Activated T-cell treated with anti-CD3 and anti-CD28 coated beads for 48 hours (primary cell): ENCODE measurements around the gene ZNF331.
"Not testable (repeated sequence)": the region's sequence is repeated elsewhere in the genome, so short reads cannot be mapped to it uniquely, and the experiment has no call there.

ENCODE experiments used
- DNase-seq: peaks from one replicate; pipeline ENCODE4 v3.0.0-alpha.2; 2020; ENCODE audit warnings: low read depth

The ZNF331 gene

DNA sequence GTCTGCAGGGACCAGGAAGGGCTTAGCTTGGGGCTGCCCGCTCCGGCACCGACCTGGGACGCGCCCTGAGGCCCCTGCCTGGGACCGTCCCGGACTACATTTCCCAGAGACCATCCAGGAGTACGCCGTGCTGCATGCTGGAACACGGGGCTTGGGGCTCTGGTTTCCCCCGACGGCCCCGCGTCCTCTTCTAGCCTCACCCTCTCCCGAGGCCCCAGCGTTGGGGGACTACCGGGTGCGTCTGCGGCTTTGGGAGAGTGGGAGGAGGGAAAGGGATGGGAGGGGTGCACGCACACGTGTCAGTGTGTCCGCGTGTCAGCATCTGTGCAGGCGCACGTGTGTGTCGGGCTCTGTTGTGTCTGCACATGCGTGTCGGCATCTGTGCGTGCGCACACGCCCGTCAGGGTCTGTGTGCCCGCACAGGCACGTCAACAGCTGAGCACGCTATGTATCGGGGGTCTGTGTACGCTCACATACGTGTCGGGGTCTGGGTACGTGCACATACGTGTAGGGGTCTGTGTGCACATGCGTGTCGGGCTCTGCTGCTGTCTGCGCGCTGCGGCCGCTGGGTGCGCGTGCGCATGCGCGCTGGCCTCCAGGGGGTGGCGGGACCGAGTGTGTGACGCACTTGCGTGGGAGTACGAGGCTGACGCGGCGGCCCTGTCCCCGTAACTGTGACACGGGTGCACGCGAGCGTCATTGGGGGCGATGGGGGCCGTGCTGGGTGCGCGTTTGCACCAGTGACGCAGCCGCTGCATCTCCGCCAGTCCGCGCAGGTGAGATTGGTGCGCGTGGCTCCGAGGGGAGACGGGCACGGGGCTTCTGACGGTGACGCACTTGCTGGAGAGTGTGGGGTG, at the start of gene ZNF331:
Gene ZNF331 (plus strand): TSS at position 625 of the 857 bp plus-strand sequence. CDS start 31,232 bp downstream, outside the sequence.
- peak; percentile 83 for DNase-seq

DNA sequence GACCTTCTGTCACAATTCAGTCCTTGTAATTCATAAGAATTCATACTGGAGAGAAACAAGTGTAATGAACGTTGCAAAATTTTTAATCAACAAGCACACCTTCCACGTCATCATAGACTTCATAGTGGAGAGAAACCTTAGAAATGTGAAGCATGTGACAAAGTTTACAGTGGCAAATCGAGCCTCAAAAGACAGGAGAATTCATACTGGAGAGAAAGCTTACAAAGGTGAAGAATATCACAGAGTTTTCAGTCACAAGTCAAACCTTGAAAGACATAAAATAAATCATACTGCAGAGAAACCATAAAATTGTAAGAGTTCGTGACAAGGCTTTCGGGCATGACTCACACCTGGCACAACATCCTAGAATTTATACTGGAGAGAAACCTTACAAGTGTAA, 45.8 kb upstream of the ZNF331 start:
- no peak for DNase-seq

DNA sequence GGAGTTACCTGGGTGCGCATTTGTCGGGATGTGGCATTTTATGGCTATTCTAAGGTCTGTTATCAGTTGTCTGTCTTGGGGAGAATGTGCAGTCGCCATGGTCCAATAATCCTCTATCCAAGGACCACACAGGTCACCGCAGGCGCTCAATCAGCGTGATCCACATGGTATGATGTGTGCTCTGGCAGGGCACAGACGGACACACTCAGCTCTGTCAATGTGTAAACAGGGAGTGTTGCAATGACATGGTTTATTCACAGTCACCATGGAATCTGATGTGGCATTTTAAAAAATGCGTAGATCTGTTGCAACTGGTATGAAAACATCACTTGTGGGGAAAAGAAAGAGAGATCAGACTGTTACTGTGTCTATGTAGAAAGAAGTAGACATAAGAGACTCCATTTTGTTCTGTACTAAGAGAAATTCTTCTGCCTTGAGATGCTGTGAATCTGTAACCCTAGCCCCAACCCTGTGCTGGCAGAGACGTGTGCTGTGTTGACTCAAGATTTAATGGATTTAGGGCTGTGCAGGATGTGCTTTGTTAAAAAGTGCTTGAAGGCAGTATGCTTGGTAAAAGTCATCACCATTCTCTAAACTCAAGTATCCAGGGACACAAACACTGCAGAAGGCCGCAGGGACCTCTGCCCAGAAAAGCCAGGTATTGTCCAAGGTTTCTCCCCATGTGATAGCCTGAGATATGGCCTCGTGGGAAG, 40.5 kb upstream of the ZNF331 start:
- not testable (repeated sequence) for DNase-seq

DNA sequence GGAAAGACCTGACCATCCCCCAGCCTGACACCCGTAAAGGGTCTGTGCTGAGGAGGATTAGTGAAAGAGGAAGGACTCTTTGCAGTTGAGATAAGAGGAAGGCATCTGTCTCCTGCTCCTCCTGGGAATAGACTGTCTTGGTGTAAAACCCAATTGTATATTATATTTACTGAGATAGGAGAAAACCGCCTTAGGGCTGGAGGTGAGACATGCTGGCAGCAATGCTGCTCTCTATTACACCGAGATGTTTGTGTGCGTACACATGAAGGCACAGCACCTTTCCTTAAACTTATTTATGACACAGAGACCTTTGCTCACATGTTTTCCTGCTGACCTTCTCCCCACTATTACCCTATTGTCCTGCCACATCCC, 39.9 kb upstream of the ZNF331 start:
- not testable (repeated sequence) for DNase-seq

DNA sequence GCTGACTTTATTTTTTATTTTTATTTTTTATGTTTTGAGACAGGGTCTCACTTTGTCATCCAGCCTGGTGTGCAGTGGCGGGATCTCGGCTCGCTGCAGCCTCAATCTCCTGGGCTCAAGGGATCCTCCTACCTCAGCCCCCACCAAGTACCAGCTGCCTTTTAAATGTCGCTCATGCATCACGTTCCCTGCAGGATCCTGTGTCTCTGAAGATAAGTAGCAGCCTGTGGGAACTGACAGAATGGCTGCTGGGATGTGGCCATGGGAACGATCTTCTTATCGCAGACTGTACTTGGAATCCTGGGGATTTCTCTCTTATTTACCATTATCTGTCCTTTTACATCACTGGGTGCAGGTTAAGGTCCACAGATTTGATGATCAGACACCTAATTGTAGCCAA, 34.8 kb upstream of the ZNF331 start:
- not testable (repeated sequence) for DNase-seq

DNA sequence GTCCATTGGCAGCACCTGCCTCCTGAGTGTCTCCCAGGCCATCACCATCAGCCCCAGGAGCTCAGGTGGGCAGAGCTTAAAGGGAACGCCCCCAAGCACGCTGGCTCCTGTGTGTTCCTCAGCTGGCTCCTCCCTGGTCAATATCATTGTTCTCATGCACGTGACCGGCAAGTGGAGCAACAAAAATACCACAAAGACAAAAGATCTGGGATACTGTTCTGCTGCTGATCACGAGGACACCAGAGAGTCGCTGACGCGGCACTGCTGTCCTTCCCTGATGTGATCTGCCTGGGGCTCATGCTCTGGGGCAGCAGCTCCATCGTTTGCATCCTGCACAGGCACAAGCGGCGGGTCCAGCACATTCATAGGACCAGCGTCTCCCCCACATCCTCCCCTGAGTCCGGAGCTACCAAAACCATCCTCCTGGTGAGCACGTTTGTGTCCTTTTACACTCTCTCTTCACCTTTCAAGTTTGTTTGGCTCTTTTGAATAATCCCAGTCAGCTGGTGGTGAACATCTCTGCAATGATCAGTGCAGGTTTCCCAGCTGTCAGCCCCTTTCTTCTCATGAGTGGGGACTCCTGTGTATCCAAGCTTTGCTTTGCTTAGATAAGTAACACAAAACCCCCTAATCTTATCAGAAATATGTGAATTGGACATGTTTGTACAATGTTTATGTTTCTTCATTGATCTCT, 34.1 kb upstream of the ZNF331 start:
- not testable (repeated sequence) for DNase-seq

DNA sequence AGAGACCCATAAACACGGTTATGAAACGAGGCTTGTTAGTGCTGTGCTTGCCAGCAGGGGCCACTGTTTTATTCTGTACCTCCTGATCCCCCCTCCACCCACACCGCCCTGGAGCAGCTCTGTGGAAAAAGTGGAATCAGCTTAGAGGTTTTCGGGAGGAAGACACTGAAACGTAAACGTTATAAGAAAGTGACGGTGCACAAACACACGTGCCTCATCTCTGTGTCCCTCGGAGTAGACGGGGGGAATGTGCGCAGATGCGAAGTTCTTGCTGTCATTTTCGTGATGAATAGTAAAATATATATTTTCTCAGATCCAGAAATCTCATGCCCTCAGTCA, 33.6 kb upstream of the ZNF331 start:
- DNase-seq, result not testable (repeated sequence)

DNA sequence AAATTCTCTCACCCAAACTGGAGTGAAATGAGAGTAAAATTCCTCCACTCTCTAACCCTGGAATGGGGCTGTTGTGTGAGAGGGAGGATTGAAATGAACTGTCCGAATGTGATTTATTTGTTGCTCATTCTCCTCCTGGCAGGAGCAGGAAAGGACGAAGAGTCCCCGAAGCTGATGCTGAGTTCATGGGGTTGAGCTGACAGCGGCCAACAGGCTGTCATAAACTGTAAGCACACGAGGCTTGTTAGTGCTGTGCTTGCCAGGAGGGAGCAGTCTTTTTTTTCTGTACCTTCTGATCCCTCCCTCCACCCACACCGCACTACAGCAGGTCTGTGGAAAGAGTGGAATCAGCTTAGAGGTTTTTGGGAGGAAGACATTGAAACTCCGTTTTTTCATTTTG, 33.1 kb upstream of the ZNF331 start:
- no peak for DNase-seq

DNA sequence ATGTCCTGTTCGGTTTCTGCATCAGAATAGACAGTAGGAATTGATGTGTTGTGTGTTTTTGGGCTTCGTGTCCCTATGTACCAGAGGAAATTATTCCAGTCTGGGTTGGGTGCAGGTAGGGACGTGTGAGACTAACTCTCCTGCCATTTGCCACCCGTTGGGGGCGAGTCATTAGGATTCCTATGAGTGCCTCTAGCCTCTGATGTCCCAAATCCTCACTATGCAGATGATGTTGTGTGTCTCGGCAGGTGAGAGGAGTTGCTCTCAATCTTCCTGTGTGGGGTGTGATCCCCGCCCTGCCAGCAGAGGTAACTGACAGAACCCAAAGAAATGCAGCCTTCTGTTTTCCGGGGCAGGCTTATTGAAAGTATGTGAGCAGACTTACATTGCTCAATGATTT, 31.2 kb upstream of the ZNF331 start:
- no peak for DNase-seq

DNA sequence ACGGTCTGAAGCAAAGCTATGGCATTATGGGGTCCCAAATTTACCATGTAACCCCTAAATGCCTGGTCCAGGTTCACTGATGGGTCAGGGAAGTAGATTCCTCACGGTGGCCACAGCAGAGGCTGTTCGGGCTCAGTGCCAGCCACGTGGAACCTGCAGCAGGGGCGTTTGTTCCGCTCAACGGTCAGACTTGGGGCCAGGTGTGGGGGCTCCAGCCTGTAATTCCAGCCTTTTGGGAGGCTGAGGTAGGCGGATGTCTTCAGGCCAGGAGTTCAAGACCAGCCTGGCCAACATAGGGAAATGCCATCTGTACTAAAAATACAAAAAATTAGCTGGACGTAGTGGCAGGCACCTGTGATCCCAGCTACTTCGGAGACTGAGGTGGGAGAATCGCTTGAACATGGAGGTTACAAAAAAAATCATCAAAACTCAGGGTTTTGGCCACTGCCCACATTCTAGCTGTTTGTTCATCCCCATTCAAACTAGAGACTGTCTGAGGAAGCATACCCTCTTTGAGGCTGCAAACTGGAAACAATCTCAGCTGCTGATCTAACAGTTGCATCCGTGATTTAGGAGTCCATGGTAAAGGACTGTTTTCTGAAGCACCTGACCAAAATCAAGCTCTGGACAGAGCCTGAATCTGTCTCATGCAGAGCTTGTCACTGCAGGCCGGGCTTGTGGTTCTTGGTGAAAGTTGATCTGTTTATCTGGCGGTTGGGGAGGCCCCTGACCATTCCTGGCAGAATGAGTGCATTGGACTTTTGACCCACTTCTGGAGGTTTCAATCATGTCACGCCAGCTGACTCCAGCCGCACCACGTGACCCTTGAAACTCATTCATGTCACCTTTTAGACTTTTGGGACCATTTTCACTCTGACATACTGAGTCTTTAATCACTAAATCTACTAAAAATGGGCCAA, 30.2 kb upstream of the ZNF331 start:
- DNase-seq, result no peak

DNA sequence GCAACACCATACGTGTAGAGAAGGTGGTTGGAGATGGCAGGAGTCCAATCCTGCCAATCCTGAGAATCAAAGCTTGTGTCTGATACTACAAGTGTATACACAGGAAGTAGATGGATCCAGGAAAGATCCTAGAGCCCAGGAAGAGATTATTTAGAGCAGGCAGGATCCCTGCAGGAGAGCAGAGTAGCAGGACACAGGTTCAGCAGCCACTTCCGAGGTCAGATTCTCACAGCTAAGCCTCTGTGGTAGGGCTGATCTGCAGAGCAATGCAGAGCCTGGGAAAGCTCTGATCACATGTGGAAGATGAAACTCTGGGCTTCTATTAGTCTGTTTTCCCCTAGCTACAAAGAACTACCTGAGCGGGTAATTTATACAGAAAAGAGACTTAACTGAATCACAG, 28.5 kb upstream of the ZNF331 start:
- no peak for DNase-seq

DNA sequence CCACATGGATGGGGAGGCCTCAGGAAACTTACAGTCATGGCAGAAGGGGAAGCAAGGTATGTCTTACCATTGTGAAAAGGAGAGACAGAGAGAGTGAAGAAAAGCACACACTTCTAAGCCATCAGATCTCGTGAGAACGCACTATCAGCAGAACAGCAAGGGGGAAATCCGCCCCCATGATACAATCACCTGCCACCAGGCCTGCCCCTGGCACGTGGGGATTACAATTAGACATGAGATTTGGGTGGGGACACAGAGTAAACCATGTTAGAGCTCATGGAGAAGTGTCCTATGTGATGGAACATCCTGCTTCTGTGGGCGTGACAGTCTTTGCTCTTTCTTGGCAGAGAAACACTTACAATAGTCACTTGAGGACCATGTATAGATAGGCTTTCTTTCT, 28.1 kb upstream of the ZNF331 start:
- no peak for DNase-seq

DNA sequence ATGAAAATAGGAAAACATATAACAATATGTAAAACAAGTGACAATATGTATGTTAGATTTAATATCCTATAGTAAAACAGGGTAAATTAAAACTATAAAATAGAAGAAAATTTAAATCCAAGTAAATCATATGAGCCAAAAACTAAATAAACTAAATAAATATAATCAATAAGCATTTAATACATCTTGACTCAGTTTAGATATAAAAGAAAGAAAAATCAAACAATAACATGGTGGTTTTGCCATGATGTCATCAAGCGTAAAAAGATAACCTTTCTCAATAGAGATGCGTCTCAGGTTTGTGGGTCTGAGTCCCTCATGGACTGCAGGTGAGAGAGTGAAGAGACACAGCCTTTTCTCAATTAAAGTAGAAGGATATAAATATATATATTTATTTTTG, 26.6 kb upstream of the ZNF331 start:
- no peak for DNase-seq

DNA sequence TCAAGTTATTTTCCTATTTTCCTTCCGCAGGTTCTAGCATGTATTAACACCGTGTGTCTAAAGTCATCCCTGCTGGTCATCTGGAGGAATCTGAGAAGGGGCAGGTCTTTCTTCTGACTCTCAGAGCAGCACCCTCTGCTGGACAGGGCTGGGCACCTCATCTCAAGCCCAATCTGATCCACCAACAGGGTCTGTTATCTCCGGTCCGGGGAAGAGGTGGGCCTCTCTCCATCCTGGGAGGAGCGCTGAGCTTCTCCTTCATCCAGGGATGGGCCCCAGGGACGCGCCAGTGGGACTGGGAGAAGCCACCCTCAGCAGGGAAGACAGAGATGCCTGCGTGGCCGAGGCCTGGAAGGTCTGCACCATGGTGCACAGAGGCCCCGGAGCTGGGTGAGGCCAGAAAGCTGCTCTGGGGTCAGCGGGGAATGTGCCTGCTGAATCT, 26.0 kb upstream of the ZNF331 start:
- DNase-seq, result no peak

DNA sequence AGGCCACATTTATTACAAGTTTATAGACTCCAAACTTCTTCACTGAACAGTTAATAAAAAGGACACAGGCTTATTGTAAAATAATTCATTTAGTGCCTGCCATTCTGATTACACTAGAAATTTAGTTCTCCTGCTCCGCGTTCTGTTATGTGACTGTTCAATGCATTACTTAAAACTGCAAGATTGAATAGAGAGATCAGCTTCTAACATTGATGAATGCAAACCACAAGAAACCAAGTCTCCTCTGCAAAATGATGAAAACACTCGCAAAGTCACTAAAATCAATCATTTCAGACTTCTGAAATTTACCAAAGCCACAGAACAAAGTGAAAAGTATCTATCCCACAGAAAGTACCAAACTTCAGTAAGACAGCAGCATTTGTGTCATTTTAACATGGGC, 22.9 kb upstream of the ZNF331 start:
- DNase-seq, result not testable (repeated sequence)

DNA sequence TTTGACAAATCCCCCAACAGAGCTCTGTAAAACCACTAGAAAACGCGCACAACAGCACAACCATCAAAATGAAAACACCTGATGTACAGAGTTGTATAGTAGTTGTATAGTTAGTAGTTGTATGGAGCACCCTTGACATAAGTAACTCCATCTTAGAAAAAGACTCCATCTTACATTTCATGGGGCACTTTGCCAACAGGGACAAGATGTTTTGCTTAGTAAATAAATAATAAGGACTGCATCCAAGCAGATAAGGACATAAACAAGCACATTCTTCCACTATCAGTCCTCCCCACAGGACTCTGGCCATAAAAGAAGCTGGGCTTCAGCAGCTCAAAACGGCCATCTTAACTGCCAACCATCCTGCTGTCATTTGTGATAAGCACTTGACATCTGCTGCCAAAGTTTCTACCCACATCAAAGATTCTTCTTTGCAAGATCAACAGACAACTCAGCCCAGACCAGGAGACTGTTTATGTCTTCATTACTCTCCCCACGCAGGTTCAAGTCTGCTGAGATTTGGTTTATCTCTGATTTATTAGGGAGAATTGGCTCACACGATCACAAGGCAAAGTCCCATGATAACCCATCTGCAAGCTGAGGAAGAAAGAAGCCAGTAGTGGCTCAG, 20.7 kb upstream of the ZNF331 start:
- no peak for DNase-seq

DNA sequence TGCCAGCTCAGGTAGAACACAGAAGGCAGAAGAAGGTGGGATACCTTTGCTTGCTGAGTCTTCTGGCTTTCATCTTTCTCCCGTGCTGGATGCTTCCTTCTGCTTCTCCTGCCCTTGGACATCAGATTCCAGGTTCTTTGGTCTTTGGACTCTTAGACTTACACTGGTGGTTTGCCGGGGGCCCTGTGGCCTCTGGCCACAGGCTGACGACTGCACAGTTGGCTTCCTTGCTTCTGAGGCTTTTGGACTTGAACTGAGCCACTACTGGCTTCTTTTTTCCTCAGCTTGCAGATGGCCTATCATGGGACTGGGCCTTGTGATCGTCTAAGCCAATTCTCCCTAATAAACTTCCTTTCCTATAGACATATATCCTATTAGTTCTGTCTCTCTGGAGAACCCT, 19.8 kb upstream of the ZNF331 start:
- no peak for DNase-seq

DNA sequence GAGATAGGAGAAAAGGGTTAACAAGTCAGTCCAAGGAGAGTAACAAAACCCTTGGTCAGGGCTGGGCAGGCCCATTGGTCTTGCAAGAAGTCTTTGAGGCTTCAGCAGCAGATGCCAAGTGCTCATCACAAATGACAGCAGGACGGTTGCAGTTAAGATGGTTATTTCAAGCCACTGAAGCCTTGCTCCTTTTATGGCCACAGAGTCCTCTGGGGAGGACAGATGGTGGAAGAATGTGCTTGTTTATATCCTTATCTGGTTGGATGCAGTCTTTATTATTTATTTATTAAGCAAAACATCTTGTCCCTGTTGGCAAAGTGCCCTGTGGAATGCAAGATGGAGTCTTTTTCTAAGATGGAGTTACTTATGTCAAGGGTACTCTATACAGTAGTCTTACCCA, 19.2 kb upstream of the ZNF331 start:
- DNase-seq, result no peak

DNA sequence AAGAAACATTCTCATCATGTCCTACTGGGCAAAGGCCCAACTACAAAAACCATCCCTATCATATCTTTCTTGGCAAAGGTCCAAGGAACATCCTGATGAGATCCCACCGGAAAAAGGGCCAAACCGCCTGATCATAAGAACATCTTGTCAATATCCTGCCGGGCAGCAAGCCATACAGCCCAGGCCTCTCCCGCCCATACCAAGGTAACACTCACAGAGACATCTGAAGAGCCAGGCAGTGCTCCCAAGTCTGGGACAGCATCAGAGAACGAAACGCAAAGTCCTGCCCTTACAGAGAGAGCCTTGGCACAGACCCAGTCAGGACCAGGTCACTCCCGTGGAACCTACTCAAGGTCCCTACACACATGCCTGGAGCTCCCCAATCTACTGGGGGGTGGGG, 18.5 kb upstream of the ZNF331 start:
- no peak for DNase-seq

DNA sequence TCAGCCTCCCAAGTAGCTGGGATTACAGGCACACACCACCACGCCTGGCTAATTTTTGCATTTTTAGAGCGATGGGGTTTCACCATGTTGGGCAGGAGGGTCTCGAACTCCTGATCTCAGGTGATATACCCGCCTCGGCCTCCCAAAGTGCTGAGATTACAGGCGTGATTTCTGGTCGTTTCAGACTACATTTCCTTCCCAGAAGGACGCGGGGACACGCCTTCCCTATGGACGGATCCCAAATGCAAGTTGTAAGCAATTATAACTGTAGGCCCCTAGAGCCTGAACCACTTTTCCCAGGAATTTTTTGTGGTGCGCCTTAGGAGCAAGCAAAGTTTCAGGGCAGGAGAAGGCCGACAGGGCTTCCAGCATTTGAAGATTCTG, 17.8 kb upstream of the ZNF331 start:
- DNase-seq, result no peak
